Measurements from ENCODE around the gene PM20D2. TPM values are rescaled to one million over a fixed set of nuclear protein-coding genes. Genes with fewer than 3 reads are reported as not detected.

The PM20D2 gene
- total and polyA plus RNA-seq, 5 donors = 4.8 to 17.1 (median 12.1) TPM

GRCh38 chr6:89145091-89145955 lies 532 bp upstream of the PM20D2 start:
- WGBS = 7% methylated on average over 17 of the region's 17 CpGs
- no peaks in the 10 kb centered on the region for H3K9me3 ChIP-seq (ENCODE audit: control insufficient read depth, low read length)
- no peaks in the 10 kb centered on the region for H3K4me1 ChIP-seq (ENCODE audit: control insufficient read depth, insufficient read depth, low read length)
- no peaks in the 10 kb centered on the region for H3K27me3 ChIP-seq (ENCODE audit: control insufficient read depth, insufficient read depth)
- H3K27ac ChIP-seq (ENCODE audit: low read length) = peak overlapping the region; percentile 21
- peak; percentile 28 to 38 for ATAC-seq
- intact Hi-C loops (cut with DNase I) = no loop called here
- no peak for DNase-seq
- peak overlapping the region; percentile 67 for H3K4me3 ChIP-seq (ENCODE audit: low read length)

GRCh38 chr6:89146718-89147700 lies 1.2 kb downstream of the PM20D2 start:
- Histone ChIP-seq H3K4me1 (ENCODE audit: control insufficient read depth, insufficient read depth, low read length) (peaks cover 2% of the 10 kb centered on the region), H3K9me3 (ENCODE audit: control insufficient read depth, low read length) (no peaks in the 10 kb centered on the region), H3K4me3 (ENCODE audit: low read length) (peak overlapping the region; percentile 67), H3K27ac (ENCODE audit: low read length) (peak overlapping the region; percentile 17), H3K27me3 (ENCODE audit: control insufficient read depth, insufficient read depth) (no peaks in the 10 kb centered on the region)
- 33% methylated on average over 26 of the region's 26 CpGs for WGBS
- DNase-seq = no peak
- no peak for ATAC-seq
- intact Hi-C loops (cut with DNase I) = no loop called here

- Histone ChIP-seq H3K9me3 (ENCODE audit: control insufficient read depth, low read length) (no peaks in the 10 kb centered on the region), H3K27me3 (ENCODE audit: control insufficient read depth, insufficient read depth) (no peaks in the 10 kb centered on the region), H3K4me3 (ENCODE audit: low read length) (no peak overlapping the region), H3K4me1 (ENCODE audit: control insufficient read depth, insufficient read depth, low read length) (peaks cover 2% of the 10 kb centered on the region), H3K27ac (ENCODE audit: low read length) (no peak overlapping the region)
- DNase-seq (peak in 1 of 3 donors; percentile 28), ATAC-seq (no peak)
- 96% methylated on average over 17 of the region's 17 CpGs for WGBS
- intact Hi-C loops (cut with DNase I) = no loop called here
Observed at GRCh38 chr6:89148016-89148750, 2.3 kb downstream of the PM20D2 start.

- H3K27ac ChIP-seq (ENCODE audit: low read length) = no peak overlapping the region
- peaks cover 2% of the 10 kb centered on the region for H3K4me1 ChIP-seq (ENCODE audit: control insufficient read depth, insufficient read depth, low read length)
- intact Hi-C loops (cut with DNase I) = no loop called here
- WGBS = 80% methylated on average over 1 of the region's 1 CpG
- H3K9me3 ChIP-seq (ENCODE audit: control insufficient read depth, low read length) = no peaks in the 10 kb centered on the region
- DNase-seq = no peak
- no peak overlapping the region for H3K4me3 ChIP-seq (ENCODE audit: low read length)
- no peaks in the 10 kb centered on the region for H3K27me3 ChIP-seq (ENCODE audit: control insufficient read depth, insufficient read depth)
- ATAC-seq = no peak
Observed at GRCh38 chr6:89154131-89154530, 8.3 kb downstream of the PM20D2 start.

- no peaks in the 10 kb centered on the region for H3K27me3 ChIP-seq (ENCODE audit: control insufficient read depth, insufficient read depth)
- no peaks in the 10 kb centered on the region for H3K4me1 ChIP-seq (ENCODE audit: control insufficient read depth, insufficient read depth, low read length)
- no peak for DNase-seq
- intact Hi-C loops (cut with DNase I) = no loop called here
- no peak for ATAC-seq
- no peak overlapping the region for H3K27ac ChIP-seq (ENCODE audit: low read length)
- 97% methylated on average over 4 of the region's 4 CpGs for WGBS
- H3K9me3 ChIP-seq (ENCODE audit: control insufficient read depth, low read length) = no peaks in the 10 kb centered on the region
- no peak overlapping the region for H3K4me3 ChIP-seq (ENCODE audit: low read length)
Observed at GRCh38 chr6:89160331-89161092, 14.7 kb downstream of the PM20D2 start.

- H3K9me3 ChIP-seq (ENCODE audit: control insufficient read depth, low read length) = no peaks in the 10 kb centered on the region
- DNase-seq (no peak), ATAC-seq (peak; percentile 77 to 87)
- H3K4me1 ChIP-seq (ENCODE audit: control insufficient read depth, insufficient read depth, low read length) = no peaks in the 10 kb centered on the region
- peak overlapping the region; percentile 54 for H3K27ac ChIP-seq (ENCODE audit: low read length)
- no peak overlapping the region for H3K4me3 ChIP-seq (ENCODE audit: low read length)
- intact Hi-C loops (cut with DNase I) = no loop called here
- 70% methylated on average over 7 of the region's 7 CpGs for WGBS
- H3K27me3 ChIP-seq (ENCODE audit: control insufficient read depth, insufficient read depth) = no peaks in the 10 kb centered on the region
Observed at GRCh38 chr6:89161326-89162046, 15.6 kb downstream of the PM20D2 start.

GRCh38 chr6:89162047-89162371 lies 16.2 kb downstream of the PM20D2 start:
- H3K4me3 ChIP-seq (ENCODE audit: low read length) = no peak overlapping the region
- intact Hi-C loops (cut with DNase I) = no loop called here
- H3K4me1 ChIP-seq (ENCODE audit: control insufficient read depth, insufficient read depth, low read length) = no peaks in the 10 kb centered on the region
- peak overlapping the region; percentile 50 for H3K27ac ChIP-seq (ENCODE audit: low read length)
- ATAC-seq (peak; percentile 86 to 92), DNase-seq (peak in 2 of 3 donors; percentile 31 to 57)
- WGBS = 43% methylated on average over 4 of the region's 4 CpGs
- H3K27me3 ChIP-seq (ENCODE audit: control insufficient read depth, insufficient read depth) = no peaks in the 10 kb centered on the region
- H3K9me3 ChIP-seq (ENCODE audit: control insufficient read depth, low read length) = no peaks in the 10 kb centered on the region

GRCh38 chr6:89172131-89172530 lies 26.3 kb downstream of the PM20D2 start:
- Histone ChIP-seq H3K4me3 (ENCODE audit: low read length) (no peak overlapping the region), H3K27me3 (ENCODE audit: control insufficient read depth, insufficient read depth) (no peaks in the 10 kb centered on the region), H3K27ac (ENCODE audit: low read length) (no peak overlapping the region), H3K9me3 (ENCODE audit: control insufficient read depth, low read length) (no peaks in the 10 kb centered on the region), H3K4me1 (ENCODE audit: control insufficient read depth, insufficient read depth, low read length) (no peaks in the 10 kb centered on the region)
- 81% methylated on average over 6 of the region's 6 CpGs for whole genome bisulfite sequencing
- DNase-seq (no peak), ATAC-seq (no peak)
- intact Hi-C loops (cut with DNase I) = no loop called here

- Histone ChIP-seq H3K27ac (ENCODE audit: low read length) (no peak overlapping the region), H3K9me3 (ENCODE audit: control insufficient read depth, low read length) (no peaks in the 10 kb centered on the region), H3K4me1 (ENCODE audit: control insufficient read depth, insufficient read depth, low read length) (no peaks in the 10 kb centered on the region), H3K27me3 (ENCODE audit: control insufficient read depth, insufficient read depth) (no peaks in the 10 kb centered on the region), H3K4me3 (ENCODE audit: low read length) (no peak overlapping the region)
- ATAC-seq = no peak
- DNase-seq = no peak
- intact Hi-C loops (cut with DNase I) = no loop called here
- 90% methylated on average over 4 of the region's 4 CpGs for WGBS
Observed at GRCh38 chr6:89173634-89174033, 27.8 kb downstream of the PM20D2 start.

- no peak overlapping the region for H3K27ac ChIP-seq (ENCODE audit: low read length)
- H3K4me3 ChIP-seq (ENCODE audit: low read length) = no peak overlapping the region
- no peaks in the 10 kb centered on the region for H3K27me3 ChIP-seq (ENCODE audit: control insufficient read depth, insufficient read depth)
- intact Hi-C loops (cut with DNase I) = no loop called here
- 94% methylated on average over 13 of the region's 13 CpGs for WGBS
- DNase-seq (no peak), ATAC-seq (no peak)
- H3K4me1 ChIP-seq (ENCODE audit: control insufficient read depth, insufficient read depth, low read length) = no peaks in the 10 kb centered on the region
- no peaks in the 10 kb centered on the region for H3K9me3 ChIP-seq (ENCODE audit: control insufficient read depth, low read length)
Observed at GRCh38 chr6:89180112-89180511, 34.3 kb downstream of the PM20D2 start.

Measured in right cardiac atrium (tissue), 5 donors.